ENCODE results near the gene ARMC9. TPM values are rescaled to one million over a fixed set of nuclear protein-coding genes. Genes with fewer than 3 reads are reported as not detected.

The ARMC9 gene
- total and polyA plus RNA-seq, 2 experiments from 2014 or later: 15.1 to 17.3 TPM

GRCh38 chr2:231341100-231341499, 142.7 kb downstream of the ARMC9 start:
- Histone ChIP-seq H3K9ac (no peak overlapping the region), H2AFZ (no peak overlapping the region), H3K36me3 (ENCODE audit: low read depth) (no peaks in the 10 kb centered on the region), H3K4me1 (ENCODE audit: insufficient read depth) (no peaks in the 10 kb centered on the region), H3K9me3 (ENCODE audit: low read depth) (no peaks in the 10 kb centered on the region), H3K4me3 (no peak overlapping the region), H3K9me2 (ENCODE audit: insufficient read depth) (no peaks in the 10 kb centered on the region), H3F3A (ENCODE audit: insufficient read depth) (no peaks in the 10 kb centered on the region), H3K27ac (no peak overlapping the region), H3K4me2 (ENCODE audit: unreplicated experiment) (no peak overlapping the region), H3K79me2 (ENCODE audit: insufficient read depth) (no peaks in the 10 kb centered on the region), H3K27me3 (replicated peaks; ENCODE audit: insufficient read depth) (no peaks in the 10 kb centered on the region), H4K20me1 (ENCODE audit: insufficient read depth) (no peaks in the 10 kb centered on the region)
- DNase-seq: no peak
- in situ Hi-C loops (cut with MboI): no loop called here
- TF ChIP-seq EZH2phosphoT487 (IDR thresholded peaks at IDR 0.05; ENCODE audit: insufficient read depth, low read depth) (no peak), EZH2 (IDR thresholded peaks at IDR 0.05; ENCODE audit: insufficient read depth, poor library complexity, severe bottlenecking) (no peak)
- WGBS, 2 experiments (ENCODE audit: low coverage in 1 of 2, low lambda C conversion rate in 2 of 2, missing lambda C conversion rate in 2 of 2): 92 to 95% methylated on average over 2 of the region's 2 CpGs

GRCh38 chr2:231342061-231342711, 143.8 kb downstream of the ARMC9 start:
- no peaks in the 10 kb centered on the region for H3K9me3 ChIP-seq (ENCODE audit: low read depth)
- H3K4me3 ChIP-seq: no peak overlapping the region
- no peak overlapping the region for H3K9ac ChIP-seq
- DNase-seq: no peak
- no peak overlapping the region for H3K27ac ChIP-seq
- H3K36me3 ChIP-seq (ENCODE audit: low read depth): no peaks in the 10 kb centered on the region; the same call in 1 of the 2 replicates
- no peaks in the 10 kb centered on the region for H3K9me2 ChIP-seq (ENCODE audit: insufficient read depth)
- H3F3A ChIP-seq (ENCODE audit: insufficient read depth): no peaks in the 10 kb centered on the region
- no peaks in the 10 kb centered on the region for H3K79me2 ChIP-seq (ENCODE audit: insufficient read depth)
- no peaks in the 10 kb centered on the region for H4K20me1 ChIP-seq (ENCODE audit: insufficient read depth)
- H3K27me3 ChIP-seq (replicated peaks; ENCODE audit: insufficient read depth): no peaks in the 10 kb centered on the region
- no peaks in the 10 kb centered on the region for H3K4me1 ChIP-seq (ENCODE audit: insufficient read depth)
- H3K4me2 ChIP-seq (ENCODE audit: unreplicated experiment): no peak overlapping the region
- no peak for TF ChIP-seq EZH2 (IDR thresholded peaks at IDR 0.05; ENCODE audit: insufficient read depth, poor library complexity, severe bottlenecking)
- no peak for TF ChIP-seq EZH2phosphoT487 (IDR thresholded peaks at IDR 0.05; ENCODE audit: insufficient read depth, low read depth)
- in situ Hi-C loops (cut with MboI): no loop called here
- 90 to 93% methylated on average over 14 of the region's 14 CpGs for WGBS, 2 experiments (ENCODE audit: low coverage in 1 of 2, low lambda C conversion rate in 2 of 2, missing lambda C conversion rate in 2 of 2)
- H2AFZ ChIP-seq: no peak overlapping the region

GRCh38 chr2:231343006-231343710, 144.7 kb downstream of the ARMC9 start:
- 95 to 100% methylated on average over 4 of the region's 4 CpGs for WGBS, 2 experiments (ENCODE audit: low coverage in 1 of 2, low lambda C conversion rate in 2 of 2, missing lambda C conversion rate in 2 of 2)
- no peaks in the 10 kb centered on the region for H3K4me1 ChIP-seq (ENCODE audit: insufficient read depth)
- no peak overlapping the region for H3K4me3 ChIP-seq
- no peaks in the 10 kb centered on the region for H3F3A ChIP-seq (ENCODE audit: insufficient read depth)
- H3K9ac ChIP-seq: no peak overlapping the region
- H3K79me2 ChIP-seq (ENCODE audit: insufficient read depth): no peaks in the 10 kb centered on the region
- DNase-seq: no peak
- in situ Hi-C loops (cut with MboI): no loop called here
- H3K27ac ChIP-seq: no peak overlapping the region
- no peaks in the 10 kb centered on the region for H4K20me1 ChIP-seq (ENCODE audit: insufficient read depth)
- TF ChIP-seq EZH2phosphoT487 (IDR thresholded peaks at IDR 0.05; ENCODE audit: insufficient read depth, low read depth) (no peak), EZH2 (IDR thresholded peaks at IDR 0.05; ENCODE audit: insufficient read depth, poor library complexity, severe bottlenecking) (no peak)
- H3K27me3 ChIP-seq (replicated peaks; ENCODE audit: insufficient read depth): no peaks in the 10 kb centered on the region
- no peak overlapping the region for H2AFZ ChIP-seq
- H3K9me2 ChIP-seq (ENCODE audit: insufficient read depth): no peaks in the 10 kb centered on the region
- H3K9me3 ChIP-seq (ENCODE audit: low read depth): no peaks in the 10 kb centered on the region
- H3K36me3 ChIP-seq (ENCODE audit: low read depth): no peaks in the 10 kb centered on the region; the same call in 1 of the 2 replicates
- no peak overlapping the region for H3K4me2 ChIP-seq (ENCODE audit: unreplicated experiment)

- Histone ChIP-seq H2AFZ (no peak overlapping the region), H3K4me2 (ENCODE audit: unreplicated experiment) (no peak overlapping the region), H3K79me2 (ENCODE audit: insufficient read depth) (no peaks in the 10 kb centered on the region), H3K4me1 (ENCODE audit: insufficient read depth) (no peaks in the 10 kb centered on the region), H3K27me3 (replicated peaks; ENCODE audit: insufficient read depth) (no peaks in the 10 kb centered on the region), H3F3A (ENCODE audit: insufficient read depth) (no peaks in the 10 kb centered on the region), H4K20me1 (ENCODE audit: insufficient read depth) (no peaks in the 10 kb centered on the region), H3K9ac (no peak overlapping the region), H3K27ac (no peak overlapping the region), H3K36me3 (ENCODE audit: low read depth) (no peaks in the 10 kb centered on the region; the same call in 1 of the 2 replicates), H3K4me3 (no peak overlapping the region), H3K9me2 (ENCODE audit: insufficient read depth) (no peaks in the 10 kb centered on the region), H3K9me3 (ENCODE audit: low read depth) (no peaks in the 10 kb centered on the region)
- DNase-seq: no peak
- in situ Hi-C loops (cut with MboI): no loop called here
- TF ChIP-seq EZH2 (IDR thresholded peaks at IDR 0.05; ENCODE audit: insufficient read depth, poor library complexity, severe bottlenecking) (no peak), EZH2phosphoT487 (IDR thresholded peaks at IDR 0.05; ENCODE audit: insufficient read depth, low read depth) (no peak)
- 92% methylated on average over 3 of the region's 3 CpGs for WGBS, 2 experiments (ENCODE audit: low coverage in 1 of 2, low lambda C conversion rate in 2 of 2, missing lambda C conversion rate in 2 of 2)
Measured at GRCh38 chr2:231343988-231344387, 145.6 kb downstream of the ARMC9 start.
